Skeletal muscle cell (primary cell): ENCODE data around the gene EMILIN1.

Experiments used
- DNase-seq: peaks from one replicate; pipeline ENCODE4 v3.0.0-alpha.2; 2010; ENCODE audit warnings: low read depth
- H3K4me3 ChIP-seq: 2 replicates; pipeline ENCODE4 v1.5.1; 2011; ENCODE audit warnings: low read depth, mild to moderate bottlenecking, control low read depth, low read length, moderate library complexity

Gene EMILIN1

DNA sequence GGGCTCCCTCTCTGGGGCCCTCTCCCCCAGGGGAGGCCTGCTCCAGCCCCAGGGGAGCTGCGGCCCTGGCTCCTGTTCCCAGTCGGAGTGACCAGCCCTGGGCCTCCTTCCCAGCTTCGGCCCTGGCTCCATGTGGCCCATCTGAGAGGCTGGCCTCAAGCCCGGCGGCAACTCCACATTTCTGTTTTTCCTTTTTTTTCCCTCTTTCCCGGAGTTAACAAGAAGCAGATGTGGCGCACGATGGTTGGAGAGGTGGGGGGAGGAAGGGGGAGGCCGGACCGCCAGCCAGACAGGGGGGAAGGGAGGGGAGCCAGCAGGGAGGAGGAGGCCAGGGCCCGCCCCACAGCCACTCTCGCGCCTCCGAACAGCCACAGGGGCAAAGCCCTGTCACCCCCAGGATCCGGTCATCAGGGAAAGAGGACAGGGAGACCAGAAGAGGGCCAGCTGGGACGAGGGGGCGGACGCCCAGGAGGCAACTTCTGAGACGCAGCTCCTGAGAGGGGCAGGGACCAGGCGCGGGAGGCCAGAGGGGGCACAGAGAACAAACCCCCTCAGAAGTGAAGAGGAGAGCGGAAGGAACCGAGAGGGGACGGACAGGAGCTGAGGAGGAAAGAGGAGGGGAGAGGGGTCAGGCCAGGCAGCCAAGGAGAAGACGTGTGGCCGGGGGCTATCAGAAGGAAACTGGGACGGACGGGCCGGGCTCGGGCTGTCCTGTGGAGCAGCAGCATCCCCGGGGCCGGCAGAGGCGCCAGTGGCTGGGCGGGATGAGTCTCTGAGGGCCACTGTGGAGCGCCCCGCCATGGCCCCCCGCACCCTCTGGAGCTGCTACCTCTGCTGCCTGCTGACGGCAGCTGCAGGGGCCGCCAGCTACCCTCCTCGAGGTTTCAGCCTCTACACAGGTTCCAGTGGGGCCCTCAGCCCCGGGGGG lies at the start of gene EMILIN1:
Gene EMILIN1 (plus strand): TSS at position 349 of the 928 bp plus-strand sequence. CDS start 451 bp downstream, at position 800.
- peak; percentile 83 for DNase-seq
- H3K4me3 ChIP-seq, result peak within 1 kb of the TSS; percentile 84

DNA sequence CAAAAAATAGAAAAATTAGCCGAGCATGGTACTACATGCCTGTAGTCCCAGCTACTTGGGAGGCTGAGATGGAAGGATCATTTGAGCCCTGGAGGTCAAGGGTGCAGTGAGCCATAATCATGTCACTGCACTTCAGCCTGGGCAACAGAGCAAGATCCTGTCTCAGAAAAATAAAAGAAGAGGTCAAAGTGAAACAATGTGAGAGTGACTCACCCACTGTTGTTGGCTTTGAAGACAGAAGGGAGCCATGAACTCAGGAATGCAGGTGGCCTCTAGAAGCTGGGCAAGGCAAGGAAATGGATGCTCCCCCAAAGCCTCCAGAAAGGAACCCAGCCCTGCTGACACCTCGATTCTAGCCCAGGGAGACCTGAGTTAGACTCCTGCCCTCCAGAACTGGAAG lies 49.4 kb upstream of the EMILIN1 start:
- H3K4me3 ChIP-seq, result no peak overlapping the region
- DNase-seq, result no peak

DNA sequence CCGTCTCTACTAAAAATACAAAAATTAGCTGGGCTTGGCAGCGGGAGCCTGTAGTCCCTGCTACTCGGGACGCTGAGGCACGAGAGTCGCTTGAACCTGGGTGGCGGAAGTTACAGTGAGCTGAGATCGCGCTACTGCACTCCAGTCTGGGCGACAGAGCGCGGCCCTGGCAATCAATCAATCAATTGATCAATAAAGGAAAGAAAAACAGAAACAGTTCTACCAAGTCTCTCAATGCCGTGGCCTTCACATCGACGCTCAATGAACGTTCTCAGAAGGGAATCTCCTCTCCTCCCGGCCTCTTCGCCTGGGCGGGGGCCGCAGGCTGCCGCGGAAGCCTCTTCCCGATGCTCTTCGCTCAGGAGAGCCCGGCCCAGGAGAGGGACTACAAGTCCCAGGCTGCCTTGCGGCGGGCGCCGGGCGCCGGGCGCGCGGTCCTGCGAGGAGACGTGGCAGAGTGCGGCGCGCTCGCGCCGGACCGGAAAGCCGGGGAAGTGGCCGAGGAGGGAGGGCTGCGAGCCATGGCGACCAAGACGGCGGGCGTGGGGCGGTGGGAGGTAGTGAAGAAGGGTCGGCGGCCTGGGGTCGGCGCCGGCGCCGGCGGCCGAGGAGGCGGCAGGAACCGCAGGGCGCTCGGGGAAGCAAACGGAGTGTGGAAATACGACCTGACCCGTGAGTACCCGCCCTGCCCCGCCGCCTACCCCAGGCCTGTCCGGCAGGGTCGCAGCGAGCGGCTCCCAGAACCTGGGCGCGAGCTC lies 45.7 kb upstream of the EMILIN1 start, which contains the start of gene TMEM214:
Gene TMEM214 (plus strand): TSS at position 471 of the 758 bp plus-strand sequence. CDS start 51 bp downstream, at position 522.
- H3K4me3 ChIP-seq, result peak within 1 kb of the TSS; percentile 99
- DNase-seq, result peak; percentile 64

DNA sequence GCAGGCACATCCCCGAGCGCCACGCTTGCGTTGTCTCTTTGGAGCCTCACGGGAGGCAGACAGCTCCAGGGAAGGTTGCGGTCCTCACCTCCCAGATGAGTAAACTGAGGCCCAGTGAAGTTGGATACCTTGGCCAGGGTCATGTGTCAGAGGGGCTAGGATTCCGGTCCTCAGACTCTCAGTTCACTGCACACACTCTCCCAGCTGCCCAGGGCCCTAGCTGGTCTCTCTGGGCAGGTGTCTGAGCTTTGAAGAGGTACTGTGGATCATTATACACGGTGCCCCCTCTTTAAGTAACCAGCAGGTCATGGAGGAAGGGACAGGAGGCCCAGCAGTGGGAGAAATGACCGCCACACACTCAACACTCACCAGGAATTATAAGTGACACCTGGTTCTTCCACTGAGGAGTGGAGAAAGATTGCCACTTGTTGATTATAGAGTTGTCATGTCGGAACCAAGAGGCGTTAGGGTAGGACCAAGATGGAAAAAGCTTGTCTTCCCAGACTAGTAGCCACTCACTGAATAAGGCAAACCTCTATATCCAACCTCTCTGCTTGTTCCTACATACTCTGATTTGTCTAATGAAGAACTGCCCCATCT lies 45.1 kb upstream of the EMILIN1 start:
- DNase-seq, result no peak

DNA sequence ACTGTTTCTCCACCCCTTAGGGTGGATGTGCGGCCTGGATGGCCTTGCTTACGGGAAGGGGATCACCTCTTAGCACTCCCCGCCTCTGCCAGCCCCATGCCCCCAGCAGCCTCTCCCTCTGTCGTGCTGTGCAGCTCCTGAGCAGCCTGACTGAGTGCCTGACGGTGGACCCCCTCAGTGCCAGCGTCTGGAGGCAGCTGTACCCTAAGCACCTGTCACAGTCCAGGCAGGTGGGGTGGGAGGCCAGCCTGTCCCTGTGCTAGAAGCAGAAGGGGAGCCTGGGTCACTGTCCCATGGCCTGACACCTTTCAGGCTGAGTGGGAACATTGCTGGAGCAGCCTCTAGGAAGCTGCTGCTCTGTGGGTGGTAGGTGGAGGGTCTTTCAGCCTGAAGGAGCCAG lies 40.4 kb upstream of the EMILIN1 start:
- DNase-seq, result no peak
- H3K4me3 ChIP-seq, result no peak overlapping the region

More for the DNA sequence above, 45.1 kb upstream of the EMILIN1 start:
- H3K4me3 ChIP-seq, result peak overlapping the region; percentile 99

DNA sequence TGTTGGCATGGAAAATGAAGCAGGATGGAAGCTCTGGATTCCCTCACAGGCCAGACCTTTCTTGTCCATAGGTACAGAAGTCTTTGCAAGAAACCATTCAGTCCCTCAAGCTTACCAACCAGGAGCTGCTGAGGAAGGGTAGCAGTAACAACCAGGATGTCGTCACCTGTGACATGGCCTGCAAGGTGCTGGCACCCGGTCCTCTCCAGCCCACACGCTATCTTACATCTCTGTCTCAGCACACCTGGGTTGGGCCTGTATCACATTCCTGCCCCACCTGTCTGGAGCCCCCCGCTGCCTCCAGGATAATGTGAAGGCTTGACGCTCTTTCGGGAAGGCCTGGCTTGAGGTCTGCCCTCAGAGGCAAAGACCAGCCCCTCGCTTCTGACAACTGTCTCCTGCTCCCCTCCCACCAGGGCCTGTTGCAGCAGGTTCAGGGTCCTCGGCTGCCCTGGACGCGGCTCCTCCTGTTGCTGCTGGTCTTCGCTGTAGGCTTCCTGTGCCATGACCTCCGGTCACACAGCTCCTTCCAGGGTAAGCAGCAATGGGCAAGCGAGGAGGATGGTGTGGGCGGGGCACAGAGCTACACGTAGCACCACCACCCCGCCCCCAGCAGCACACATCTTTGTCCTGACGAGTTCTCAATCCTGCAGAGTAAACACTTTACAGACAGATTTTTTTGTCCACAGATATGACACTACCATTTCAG lies 39.6 kb upstream of the EMILIN1 start:
- H3K4me3 ChIP-seq, result no peak overlapping the region
- DNase-seq, result no peak

DNA sequence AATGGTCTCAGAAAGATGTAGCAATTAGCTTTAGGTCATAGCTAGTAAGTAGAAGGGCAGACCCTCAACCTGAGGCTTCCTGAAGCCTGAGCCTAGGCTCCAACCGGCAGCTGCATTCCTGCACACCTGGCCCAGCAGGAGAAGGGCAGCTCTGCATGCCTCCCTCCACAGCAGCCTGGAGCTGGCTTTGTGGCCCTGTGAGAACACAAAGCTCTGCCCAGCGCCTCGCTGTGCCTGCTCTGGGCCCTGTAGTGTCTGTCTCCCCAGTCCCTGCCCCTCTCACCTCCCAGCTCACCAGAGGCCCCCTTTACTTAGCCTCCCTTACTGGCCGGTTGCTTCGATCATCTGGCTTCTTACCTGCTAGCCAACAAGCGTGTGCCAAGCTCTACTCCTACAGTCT lies 39.0 kb upstream of the EMILIN1 start:
- no peak overlapping the region for H3K4me3 ChIP-seq
- no peak for DNase-seq

DNA sequence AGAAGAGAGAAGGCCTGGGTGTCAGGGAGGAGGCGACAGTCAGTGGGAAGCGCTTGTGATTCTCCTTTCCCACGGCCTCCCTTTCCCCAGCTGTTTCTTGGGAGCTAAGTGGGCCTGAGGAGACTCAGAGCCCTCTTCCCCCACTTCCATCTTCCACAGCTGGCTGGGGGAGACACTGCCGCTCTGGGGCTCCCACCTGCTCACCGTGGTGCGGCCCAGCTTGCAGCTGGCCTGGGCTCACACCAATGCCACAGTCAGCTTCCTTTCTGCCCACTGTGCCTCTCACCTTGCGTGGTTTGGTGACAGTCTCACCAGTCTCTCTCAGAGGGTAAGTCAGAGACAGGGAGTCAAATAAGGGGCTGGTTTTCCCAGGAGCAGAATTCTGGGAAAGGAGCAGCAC lies 38.5 kb upstream of the EMILIN1 start:
- no peak overlapping the region for H3K4me3 ChIP-seq
- no peak for DNase-seq

DNA sequence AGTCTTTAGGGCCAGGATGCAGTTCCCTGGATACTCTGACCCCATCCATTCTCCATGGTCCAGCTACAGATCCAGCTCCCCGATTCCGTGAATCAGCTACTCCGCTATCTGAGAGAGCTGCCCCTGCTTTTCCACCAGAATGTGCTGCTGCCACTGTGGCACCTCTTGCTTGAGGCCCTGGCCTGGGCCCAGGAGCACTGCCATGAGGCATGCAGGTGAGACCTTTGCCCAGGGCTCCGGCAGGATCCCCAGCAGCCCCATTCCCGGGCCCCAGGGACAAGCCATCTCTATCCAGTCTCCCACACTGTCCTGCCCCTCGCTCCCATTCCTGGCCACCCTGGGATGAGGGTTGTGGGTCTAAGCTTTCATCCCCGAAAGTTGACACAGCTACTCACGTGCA lies 38.1 kb upstream of the EMILIN1 start:
- DNase-seq, result no peak
- H3K4me3 ChIP-seq, result no peak overlapping the region

DNA sequence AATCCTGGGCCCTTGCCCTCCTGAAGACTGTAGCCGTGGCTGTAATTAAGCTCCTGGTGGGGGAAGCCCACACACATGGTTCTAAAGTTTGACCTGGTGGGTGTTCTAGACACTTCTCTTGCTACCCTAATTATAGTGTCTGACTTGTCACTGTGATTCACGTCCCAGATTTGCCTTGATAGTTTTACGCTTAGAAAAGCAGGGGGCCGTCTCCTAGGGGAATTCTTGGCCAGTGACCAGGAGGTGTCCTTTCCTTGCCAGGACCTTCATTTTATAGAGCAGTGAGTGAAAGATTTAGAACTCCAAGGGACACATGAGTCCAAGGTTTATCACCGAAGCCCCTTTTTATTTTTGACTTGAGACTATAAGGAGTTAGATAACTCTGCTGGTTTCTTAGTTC lies 36.7 kb upstream of the EMILIN1 start:
- no peak for DNase-seq
- no peak overlapping the region for H3K4me3 ChIP-seq

DNA sequence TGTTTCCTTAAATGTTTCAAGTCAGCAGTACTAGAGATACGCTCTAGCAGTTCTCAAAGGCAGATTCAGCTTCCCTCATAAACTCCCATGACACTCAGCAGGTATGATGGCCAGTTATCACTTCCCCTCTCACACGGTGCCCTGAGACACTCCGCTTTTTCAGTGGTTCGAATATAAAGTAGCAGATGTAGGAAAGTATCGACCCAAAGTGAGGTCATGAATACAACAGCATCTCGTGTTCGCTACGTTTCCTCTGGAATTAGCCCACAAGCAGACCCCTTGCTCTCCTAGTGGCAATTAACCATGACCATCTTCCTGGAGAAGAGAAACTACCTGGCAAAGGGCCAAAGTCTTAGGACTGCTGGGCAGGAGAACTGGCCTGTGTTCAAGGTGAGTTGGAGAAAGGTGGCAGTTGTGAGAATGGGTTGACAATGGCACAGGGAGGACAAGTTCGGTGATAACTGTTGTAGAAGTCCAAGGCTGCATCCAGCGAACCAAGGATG lies 36.2 kb upstream of the EMILIN1 start:
- no peak for DNase-seq
- H3K4me3 ChIP-seq, result no peak overlapping the region

DNA sequence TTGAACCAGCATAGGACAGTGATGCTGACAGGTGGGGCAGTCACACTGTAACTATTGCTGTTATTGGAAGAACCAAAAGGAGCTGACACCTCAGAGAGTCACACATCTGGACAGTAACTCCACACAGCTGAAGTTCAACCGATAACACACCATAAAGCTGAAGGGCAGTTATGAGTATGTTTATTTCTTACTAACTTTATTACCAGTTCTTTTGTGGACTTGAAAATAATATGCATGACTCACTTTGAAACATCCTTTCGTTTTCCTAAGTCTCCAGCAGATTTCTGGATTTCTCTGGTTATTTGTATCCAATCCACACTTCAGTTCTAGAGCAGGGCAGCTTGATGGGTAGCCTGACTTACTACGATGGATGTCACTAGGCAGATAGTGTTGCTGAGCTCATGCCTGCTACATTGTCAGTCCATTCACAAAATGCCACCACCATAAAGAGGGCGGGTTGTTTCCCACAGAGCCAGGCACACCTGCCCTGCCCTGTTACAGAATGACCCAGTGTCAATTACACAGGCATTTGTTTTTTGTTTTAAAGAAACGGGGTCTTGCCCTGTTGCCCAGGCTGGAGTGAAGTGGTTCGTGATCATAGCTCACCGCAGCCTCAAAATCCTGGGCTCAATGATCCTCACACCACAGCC lies 35.3 kb upstream of the EMILIN1 start:
- DNase-seq, result no peak
- no peak overlapping the region for H3K4me3 ChIP-seq

DNA sequence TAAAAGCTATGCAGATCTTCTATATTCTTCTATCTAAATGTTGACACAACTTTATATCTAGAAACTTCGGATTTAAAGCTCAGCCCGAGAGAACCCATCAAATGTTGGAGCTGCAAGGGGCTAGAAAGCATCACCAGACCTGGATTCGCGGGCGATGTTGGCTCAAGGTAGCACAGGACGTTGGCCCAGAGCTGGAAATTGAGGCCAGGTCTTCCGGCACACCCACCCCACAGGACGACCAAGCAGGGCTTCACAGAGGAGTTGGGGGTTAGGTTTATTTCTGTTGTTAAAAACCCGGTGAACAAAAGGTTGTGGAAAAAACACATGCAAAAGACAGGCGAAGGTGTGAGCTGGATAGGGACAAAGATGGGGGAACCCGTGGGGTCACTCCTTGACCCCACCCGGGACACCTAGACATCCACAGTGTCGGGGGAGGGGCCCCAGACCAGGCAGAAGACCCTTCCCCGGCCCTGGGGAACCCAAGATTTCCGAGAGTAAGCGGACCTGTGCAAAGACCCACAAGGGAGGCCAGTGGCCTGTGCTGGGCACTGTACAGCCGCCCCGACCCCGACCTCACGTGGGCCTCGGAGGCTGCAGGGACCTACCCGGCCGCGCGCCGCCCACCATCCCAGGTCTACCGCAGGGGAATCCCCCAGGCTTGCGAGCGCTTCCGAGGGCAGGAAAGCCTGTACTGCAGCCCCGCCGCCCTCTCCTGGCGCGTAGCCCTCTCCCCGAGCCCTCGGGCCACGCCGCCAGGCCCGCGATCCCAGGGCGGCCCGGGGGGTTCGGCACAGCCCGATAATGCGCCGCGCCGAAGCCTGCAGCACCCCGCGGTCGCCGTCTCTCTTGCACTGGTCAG lies 28.8 kb upstream of the EMILIN1 start:
- DNase-seq, result no peak
- H3K4me3 ChIP-seq, result peak overlapping the region; percentile 93

DNA sequence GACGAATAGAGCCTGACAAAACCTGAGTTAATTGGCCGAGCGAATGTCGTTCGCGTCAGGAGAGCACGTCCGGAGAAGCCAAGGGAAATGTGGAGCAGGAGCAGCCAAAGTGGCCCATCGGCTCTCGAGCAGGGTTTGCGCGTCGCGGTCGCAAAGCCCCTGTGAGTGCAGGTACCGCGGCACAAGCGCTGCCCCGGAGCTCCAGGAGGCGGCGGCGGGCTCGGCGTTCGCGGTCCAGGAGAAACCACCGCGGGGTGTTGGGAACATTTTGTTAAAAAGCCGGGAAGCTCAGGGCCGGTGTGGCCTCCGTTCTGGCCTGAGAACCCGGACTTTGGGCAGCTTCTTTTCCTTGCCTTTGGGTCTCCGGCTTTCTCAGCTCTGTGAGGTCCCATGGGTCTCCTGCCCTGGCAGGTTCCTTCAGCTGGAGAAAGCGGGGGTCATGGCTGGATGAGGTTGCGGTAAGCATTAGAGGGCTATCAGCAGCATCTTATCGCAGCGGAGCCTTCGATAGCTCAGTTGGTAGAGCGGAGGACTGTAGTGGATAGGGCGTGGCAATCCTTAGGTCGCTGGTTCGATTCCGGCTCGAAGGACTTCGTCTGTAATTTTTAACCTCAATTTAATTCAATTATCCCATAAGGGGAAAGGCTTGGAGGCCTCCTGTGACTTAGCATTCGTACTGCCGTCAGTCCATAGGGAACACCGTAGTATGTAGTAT lies 28.0 kb upstream of the EMILIN1 start:
- H3K4me3 ChIP-seq, result peak overlapping the region; percentile 93
- DNase-seq, result peak; percentile 92

DNA sequence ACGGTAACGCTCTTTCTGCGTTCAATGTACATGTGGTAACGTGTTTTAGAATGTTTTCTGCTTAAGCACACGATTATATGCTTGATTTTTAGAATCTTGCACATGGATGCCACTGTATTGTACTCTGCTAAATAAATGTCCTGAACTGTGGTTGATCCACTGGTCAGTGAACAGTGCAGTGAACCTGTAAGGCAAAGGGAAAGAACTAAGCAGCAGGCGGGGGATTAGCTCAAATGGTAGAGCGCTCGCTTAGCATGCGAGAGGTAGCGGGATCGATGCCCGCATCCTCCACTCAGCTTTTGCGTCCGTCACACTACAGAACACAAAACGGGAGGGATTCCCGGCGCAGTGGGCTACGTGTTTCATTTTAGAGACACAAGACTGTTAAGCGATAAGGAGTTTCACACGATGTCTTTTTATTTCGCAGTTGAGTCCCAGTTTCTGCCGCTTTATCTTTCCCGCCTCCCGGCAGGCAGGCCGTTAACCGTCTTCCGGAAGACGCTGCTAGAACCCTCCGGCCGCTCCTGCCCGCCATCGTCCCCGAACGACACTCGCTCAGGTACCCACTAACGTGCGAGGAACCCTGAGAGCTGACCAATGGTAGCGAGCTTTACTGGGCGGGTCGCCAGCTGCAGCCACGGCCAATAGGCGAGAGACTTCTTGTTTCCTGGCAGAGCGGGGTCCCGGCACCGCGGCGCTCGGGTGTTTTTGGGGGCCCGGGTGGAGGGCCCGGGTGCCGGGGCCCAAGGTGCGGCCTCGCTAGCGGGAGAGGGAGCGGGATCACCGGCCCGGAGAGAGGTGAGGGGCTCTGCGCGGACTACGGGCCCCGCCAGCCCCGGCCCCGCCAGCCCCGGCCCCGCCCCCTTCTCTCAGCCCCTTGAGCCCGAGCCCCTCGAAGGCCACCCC lies 27.2 kb upstream of the EMILIN1 start, which contains the start of gene AGBL5:
Gene AGBL5 (plus strand): TSS at position 673 of the 906 bp plus-strand sequence. CDS start 1,291 bp downstream, outside the sequence.
- DNase-seq, result peak; percentile 68
- peak within 1 kb of the TSS; percentile 93 for H3K4me3 ChIP-seq
